ENCODE data around the gene COX6A2.

The COX6A2 gene

DNA sequence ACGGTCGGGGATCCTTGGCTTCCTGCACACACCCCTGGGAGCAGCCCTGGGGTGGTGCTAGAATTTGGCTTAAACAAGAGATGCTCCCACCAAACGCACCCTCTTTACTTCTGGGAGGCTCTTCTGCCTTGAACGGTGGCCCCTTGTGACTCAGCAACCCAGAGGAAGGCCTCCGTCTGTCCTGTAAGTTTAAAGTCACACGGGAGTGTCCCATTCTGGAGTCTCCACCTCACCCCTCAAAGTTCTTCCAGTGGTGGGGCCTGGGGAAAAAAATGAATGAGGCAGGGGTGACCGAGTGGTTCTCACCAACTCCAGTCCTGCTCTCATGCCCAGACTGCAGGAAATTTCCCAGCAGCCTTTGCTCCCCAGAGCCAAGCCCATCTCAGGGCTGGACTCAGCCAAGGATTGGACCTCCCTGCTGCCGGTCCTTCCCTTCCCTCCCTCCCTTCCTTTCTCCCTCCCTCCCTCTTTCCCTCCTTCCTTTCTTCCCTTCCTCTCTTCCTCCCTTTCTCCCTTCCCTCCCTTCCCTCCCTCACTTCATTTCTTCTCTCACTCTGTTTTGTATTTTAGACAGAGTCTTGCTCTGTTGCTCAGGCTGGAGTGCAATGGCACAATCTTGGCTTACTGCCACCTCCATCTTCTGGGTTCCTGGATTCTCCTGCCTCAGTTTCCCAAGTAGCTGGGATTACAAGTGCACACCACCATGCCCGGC, 23.7 kb downstream of the COX6A2 start:
- DNase-seq: peak; percentile 43

DNA sequence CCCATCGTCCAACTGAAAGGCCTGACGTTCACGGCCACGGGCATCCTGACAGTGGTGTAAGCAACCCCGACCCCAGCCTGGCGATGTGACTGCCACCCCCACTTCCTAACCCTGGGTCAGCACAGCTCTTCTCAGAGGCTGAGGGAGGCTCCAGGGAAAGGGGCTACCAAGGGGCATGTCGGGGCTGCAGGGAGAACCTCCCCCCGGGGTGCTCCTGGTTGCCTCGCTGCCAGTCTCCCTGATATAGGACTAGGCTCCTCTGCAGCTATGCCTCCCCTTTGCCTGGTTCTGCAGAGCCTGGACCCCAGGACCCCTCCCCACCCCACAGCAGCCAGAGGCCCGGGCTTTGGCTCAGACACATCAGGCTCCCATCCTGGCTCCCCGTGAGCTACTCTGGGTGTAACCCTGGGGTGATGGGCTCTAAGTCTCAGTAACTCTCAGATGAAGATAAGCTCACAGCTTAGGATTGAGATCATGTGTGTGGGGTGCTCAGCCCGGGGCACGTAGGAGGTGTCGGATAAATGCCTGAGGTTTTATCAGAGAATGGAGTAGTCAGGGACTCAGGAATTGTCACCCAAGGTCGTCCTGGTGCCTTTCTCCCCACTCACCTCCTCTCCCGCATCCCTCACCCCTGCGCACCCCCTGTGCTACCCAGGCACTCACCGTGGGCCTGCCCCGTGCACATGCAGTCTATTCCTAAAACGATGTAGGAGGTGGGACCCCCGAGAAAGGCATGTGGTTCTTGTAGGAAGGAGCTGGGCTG, 24.4 kb downstream of the COX6A2 start:
- no peak for DNase-seq

DNA sequence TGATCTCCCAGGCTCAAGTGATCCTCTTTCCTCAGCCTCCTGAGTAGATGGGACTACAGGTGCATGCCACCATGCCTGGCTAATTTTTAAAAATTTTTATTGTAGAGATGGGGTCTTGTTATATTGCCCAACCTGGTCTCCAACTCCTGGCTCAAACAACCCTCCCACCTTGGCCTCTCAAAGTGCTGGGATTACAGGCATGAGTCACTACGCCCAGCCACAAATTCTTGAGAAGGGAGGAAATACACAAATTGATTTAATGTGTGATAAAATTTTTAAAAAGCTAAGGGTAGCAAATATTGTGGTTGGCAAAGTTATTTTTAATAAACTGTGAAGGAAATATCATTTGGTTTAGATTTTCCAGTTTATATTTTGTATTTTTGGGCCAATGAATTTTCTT, 25.5 kb downstream of the COX6A2 start:
- no peak for DNase-seq

DNA sequence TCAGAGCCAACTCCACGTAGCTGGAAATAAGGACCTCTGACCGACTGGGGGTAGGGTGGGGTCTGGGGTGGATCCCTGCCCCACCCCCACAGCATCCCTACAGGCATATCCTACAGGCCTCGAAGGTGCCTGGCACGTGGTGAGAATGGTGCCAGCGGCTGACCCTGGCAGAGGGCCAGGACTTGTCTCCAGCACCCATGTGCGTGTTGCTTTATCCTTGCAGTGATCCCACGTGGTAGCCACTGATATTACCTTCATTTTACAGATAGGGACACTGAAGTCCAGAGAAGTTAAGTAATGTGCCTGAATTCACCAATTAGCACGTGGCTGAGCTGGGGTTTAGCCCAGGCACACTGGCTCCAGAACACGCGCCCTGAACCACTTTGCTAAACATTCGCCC, 26.7 kb downstream of the COX6A2 start:
- DNase-seq: no peak

DNA sequence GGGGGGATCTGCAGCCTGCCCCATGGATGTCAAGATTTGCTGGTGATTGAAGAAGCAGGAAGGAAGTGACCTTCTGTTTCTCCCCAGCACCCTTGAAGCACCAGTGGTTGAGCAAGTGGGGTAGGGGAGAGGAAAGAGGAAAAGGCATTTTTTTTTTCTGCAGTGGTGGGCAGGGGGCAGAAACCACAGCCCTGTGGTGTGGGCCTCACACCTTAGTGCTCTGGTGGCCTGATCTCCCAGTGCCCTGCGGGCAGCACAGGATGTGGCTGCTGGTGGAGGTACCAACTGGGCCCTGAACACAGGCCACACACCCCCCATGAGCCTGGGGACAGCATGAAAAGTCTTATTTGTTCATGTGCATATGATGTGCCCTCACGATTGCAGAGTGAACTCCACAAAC, 28.0 kb downstream of the COX6A2 start:
- DNase-seq: no peak

DNA sequence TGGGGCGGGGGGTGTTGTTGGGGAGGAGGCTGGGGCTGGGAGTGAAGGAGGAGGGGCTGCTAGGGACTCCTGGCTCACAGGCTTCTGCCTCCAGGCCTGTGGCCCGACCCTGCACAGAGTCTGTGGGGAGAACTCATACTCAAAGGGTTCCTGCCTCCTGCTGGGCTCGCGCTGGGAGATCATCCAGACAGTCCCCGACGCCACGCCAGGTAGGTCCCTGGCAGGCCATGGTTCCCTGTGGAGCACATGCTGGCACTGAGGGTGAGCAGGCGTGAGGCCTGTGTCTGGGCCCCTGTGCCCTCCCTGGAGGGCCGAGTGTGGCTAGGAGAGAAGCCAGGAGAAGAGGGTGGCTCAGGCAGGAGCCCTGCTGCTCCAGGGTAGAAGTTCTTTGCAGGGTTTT, 30.5 kb downstream of the COX6A2 start:
- no peak for DNase-seq

DNA sequence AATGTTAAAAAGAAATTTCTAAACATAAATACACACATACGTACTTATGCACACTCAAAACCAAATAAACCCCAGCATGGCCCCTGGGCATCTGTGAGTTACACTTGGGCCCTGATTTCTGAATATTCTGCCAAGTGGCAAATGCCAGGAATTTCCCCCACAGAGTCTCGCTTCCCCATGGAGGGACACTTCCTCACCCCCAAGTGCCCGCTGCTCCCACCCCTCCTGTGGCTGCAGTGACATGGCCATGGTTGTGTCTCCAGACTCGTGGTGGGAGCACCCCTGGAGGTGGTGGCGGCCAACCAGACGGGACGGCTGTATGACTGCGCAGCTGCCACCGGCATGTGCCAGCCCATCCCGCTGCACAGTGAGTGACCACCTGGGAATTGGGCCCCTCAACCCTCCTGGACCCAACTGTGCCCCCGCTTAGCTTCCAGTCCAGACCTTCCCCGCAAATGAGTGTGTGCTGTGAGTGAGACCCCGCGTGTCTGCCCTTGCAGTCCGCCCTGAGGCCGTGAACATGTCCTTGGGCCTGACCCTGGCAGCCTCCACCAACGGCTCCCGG, 31.0 kb downstream of the COX6A2 start:
- DNase-seq: no peak

DNA sequence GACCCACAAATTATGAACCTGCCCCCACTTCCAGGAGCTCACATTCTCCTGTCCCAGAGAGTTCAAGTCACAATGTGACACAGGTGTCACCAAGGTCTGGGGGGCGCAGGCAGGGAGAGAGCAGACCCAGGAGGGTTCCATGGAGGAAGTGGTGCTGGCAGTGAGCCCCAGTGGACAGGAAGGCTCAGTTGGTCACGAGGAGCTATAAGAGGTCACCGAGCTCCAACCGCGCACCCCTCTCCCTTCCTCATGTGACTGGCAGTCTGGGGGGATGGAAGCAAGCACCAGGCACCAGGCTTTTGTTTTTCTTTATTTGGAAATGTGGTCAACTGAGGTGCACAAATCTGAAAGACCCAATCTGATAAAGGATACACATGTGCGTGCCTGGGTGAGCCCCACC, 32.5 kb downstream of the COX6A2 start:
- no peak for DNase-seq

DNA sequence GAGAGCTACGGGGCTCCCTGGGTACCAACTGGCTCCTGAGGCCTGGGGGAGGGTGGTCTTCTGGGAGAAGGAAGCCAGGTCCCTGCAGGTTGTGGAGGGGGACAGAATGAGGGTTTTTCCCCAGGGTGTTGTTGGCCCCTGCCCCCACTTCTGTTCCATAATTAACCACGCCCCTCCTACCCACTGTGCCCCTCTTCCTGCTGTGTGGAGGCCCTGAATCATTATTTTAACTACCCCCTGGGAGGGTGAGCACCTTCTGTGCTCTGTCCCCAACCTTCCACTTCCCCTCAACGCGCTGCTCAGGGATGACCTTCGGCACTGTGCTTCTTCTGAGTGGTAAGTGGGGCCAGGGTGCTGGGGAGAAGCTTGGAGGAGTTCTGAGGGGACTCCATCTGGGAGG, 35.1 kb downstream of the COX6A2 start, which contains the start of gene ITGAD:
TSS of gene ITGAD (plus strand) at position 280 of the 400 bp plus-strand sequence. CDS start at position 306, 26 bp downstream.
- DNase-seq: no peak

DNA sequence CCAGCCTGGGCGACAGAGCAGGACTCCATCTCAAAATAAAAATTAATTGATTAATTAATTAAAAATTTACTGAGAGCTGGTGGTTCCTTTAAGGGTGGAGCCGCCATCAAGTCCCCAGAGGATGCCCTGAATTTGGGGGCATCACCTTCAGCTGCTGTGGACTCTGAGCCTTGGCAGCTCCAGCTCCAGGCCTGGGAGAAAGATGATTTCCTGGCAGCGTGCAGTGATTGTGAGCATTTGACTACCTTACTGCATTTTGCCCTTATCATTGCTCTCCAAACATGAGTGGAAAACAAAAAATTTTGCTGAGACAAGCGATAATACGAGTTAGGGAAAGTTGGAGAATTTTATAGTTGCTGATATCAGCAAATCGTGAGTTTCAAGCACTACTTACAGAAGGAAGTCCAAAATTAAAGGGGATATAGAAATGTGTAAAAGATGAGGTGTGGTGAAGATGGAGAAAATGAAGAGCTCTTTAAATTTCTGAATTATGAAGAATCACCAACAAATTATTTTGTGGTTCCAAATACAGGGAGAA, 37.6 kb downstream of the COX6A2 start:
- DNase-seq: no peak

DNA sequence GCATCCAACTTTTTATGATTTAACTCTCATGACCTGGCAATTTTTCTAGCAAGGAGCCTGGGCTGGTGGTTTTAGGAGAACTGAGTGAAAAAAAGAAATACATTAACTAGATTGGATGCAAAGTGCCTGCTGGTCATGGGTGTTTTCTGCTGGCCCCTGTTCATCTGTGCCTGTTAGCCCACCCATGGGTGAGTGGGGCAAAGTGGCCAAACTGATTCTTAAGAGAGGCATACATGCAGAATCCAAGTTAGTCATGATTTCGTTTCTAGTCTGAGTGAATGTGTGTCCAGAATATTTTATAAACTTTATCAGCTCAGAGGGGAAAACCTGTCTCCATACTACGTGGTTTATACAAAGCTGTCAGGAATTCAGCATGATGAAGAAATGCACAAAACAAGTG, 39.6 kb downstream of the COX6A2 start:
- DNase-seq: no peak

DNA sequence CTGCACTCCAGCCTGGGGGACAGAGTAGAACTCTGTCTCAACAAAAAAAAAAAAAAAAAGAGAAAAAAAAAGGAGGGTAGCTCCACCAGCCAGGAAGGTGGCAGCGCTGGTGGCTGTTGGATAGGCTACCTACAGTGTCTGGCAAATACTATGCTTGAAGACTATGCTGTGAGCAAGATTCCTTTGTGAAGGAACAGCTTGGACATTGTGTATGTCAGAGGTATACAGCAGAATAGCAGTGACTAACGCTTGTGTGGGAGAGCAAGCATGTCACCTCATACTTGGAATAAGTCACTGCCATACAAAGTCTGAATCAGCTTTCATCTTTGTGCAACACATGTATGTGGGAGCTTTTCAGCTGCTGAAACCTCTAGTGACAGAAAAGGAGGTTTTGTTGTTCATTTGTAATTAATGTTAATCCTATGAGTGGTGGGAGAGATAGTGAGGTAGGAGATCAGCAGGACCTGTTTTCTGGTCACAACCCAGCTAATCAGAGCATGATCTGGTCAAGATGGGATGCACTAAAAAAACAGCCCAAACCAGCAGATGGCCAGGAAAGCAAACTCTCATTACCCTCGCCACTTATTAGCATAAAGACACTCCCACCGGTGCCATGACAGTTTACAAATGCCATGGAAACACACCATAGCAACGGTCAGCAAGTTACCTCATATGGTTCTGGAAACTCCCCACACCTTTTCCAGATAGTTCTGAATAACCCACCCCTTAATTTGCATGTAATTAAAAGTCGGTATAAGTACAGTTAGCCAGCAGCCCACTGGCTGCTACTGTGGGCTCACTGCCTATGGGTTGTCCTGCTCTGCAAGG, 41.8 kb downstream of the COX6A2 start:
- no peak for DNase-seq

DNA sequence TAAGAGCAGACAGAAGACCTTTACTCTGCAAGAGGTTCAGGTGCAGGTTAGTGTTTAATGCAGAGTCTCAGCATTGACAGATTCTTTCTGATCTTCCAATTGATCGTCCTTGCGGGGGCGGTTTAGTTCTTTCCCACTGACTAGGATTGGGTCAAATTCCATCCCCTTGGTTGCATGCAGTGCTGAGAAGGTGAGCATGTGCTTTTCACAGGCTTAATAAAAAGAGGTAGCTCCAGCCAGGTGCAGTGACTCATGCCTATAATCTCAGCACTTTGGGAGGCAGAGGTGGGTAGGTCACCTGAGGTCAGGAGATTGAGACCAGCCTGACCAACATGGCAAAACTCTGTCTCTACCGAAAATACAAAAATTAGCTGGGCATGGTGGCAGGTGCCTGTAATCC, 42.5 kb downstream of the COX6A2 start:
- no peak for DNase-seq

DNA sequence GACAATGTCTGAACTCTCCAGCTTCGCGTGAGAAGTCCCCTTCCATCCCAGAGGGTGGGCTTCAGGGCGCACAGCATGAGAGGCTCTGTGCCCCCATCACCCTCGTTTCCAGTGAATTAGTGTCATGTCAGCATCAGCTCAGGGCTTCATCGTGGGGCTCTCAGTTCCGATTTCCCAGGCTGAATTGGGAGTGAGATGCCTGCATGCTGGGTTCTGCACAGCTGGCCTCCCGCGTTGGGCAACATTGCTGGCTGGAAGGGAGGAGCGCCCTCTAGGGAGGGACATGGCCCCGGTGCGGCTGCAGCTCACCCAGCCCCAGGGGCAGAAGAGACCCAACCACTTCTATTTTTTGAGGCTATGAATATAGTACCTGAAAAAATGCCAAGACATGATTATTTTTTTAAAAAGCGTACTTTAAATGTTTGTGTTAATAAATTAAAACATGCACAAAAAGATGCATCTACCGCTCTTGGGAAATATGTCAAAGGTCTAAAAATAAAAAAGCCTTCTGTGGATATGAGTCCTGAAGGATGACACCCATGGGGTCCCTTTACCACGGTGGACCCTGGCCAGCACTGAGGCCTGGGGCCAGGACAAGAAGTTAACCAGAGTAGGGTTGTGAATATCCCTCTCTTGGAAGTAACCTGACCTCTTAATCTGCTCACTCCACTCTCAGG, 45.5 kb downstream of the COX6A2 start:
- no peak for DNase-seq

DNA sequence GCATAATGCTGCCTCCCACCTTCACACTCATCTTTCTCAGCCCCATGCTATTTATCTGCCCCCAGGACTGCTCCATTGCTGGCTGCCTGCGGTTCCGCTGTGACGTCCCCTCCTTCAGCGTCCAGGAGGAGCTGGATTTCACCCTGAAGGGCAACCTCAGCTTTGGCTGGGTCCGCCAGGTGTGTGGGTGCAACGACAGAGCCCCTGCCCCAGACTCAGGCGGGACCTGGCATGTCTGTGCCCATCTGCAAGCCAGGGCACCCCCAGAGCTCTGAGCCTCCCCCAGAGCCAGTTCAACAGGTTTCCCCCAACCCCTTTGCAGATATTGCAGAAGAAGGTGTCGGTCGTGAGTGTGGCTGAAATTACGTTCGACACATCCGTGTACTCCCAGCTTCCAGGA, 48.0 kb downstream of the COX6A2 start:
- DNase-seq: no peak
